ENCODE measurements around the gene PITRM1.
"Not testable (repeated sequence)": the region's sequence is repeated elsewhere in the genome, so short reads cannot be mapped to it uniquely, and the experiment has no call there.

The PITRM1 gene, protein sequence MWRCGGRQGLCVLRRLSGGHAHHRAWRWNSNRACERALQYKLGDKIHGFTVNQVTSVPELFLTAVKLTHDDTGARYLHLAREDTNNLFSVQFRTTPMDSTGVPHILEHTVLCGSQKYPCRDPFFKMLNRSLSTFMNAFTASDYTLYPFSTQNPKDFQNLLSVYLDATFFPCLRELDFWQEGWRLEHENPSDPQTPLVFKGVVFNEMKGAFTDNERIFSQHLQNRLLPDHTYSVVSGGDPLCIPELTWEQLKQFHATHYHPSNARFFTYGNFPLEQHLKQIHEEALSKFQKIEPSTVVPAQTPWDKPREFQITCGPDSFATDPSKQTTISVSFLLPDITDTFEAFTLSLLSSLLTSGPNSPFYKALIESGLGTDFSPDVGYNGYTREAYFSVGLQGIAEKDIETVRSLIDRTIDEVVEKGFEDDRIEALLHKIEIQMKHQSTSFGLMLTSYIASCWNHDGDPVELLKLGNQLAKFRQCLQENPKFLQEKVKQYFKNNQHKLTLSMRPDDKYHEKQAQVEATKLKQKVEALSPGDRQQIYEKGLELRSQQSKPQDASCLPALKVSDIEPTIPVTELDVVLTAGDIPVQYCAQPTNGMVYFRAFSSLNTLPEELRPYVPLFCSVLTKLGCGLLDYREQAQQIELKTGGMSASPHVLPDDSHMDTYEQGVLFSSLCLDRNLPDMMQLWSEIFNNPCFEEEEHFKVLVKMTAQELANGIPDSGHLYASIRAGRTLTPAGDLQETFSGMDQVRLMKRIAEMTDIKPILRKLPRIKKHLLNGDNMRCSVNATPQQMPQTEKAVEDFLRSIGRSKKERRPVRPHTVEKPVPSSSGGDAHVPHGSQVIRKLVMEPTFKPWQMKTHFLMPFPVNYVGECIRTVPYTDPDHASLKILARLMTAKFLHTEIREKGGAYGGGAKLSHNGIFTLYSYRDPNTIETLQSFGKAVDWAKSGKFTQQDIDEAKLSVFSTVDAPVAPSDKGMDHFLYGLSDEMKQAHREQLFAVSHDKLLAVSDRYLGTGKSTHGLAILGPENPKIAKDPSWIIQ

GRCh38 chr10:3172446-3173170 is at the start of gene PITRM1:
PITRM1 (minus strand) TSS chr10:3172782; CDS start chr10:3172772, 10 bp downstream.
- peak; percentile 99 for DNase-seq

DNA sequence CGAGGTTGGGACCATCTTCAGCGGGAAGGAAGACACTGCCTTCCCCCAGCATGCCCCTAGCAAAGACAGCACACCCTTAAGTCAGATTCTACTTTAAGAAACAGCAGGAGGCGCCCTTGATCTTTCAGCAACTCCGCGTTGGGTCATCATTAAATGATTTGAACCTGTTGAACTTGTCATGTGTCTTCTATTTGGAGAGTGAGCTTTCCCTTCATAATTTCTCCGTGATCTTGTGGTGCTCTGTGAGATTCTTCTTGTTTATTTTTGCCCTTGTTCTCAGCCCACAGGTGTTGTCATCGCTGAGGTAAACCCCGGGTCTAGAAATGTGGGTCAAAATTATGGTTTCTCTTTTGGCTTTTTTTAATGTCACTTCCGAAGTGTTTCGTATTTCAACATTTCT is 49.5 kb upstream of the PITRM1 start:
- DNase-seq: no peak

- DNase-seq: not testable (repeated sequence)
Measured at GRCh38 chr10:3221601-3222000, 49.0 kb upstream of the PITRM1 start.

- no peak for DNase-seq
Measured at GRCh38 chr10:3220853-3221252, 48.3 kb upstream of the PITRM1 start.

GRCh38 chr10:3219021-3219628 is 46.5 kb upstream of the PITRM1 start:
- not testable (repeated sequence) for DNase-seq

DNA sequence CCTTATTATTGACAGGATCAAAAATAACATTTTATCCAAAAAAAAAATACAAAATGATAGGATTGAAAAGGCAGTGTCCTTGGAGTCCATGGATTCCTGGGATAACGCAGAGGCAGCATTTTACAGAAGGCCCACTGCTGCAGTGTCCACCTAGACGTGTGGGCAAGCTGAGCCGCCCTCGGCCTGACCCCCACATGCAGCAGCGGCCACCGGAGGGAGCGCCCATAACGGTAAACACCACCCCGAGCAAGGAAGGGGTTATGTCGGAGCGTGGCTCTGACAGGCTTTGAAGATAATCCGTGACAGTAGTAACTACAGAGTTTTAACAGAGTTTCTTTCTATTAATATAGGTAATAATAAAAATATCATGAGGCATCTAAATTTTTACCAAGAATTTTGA is 45.3 kb upstream of the PITRM1 start:
- DNase-seq: no peak

DNA sequence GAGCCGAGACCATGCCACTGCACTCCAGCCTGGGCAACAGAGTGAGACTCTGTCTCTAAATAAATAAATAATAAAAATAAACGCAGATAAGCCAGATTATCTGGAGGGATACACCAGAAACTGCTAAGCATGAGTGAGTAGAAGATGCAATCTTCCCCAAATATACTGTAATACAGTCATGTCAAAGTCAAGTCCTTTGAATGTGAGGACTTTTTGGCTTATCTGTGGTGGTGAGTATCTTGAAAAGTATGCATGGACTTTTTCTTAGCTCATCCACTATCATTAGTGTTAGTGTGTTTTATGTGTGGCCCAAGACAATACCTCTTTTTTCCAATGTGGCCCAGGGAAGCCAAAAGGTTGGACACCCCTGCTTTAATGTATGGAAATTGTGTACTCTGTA is 44.7 kb upstream of the PITRM1 start:
- no peak for DNase-seq

GRCh38 chr10:3215153-3215775 is 42.7 kb upstream of the PITRM1 start:
- DNase-seq: no peak

DNA sequence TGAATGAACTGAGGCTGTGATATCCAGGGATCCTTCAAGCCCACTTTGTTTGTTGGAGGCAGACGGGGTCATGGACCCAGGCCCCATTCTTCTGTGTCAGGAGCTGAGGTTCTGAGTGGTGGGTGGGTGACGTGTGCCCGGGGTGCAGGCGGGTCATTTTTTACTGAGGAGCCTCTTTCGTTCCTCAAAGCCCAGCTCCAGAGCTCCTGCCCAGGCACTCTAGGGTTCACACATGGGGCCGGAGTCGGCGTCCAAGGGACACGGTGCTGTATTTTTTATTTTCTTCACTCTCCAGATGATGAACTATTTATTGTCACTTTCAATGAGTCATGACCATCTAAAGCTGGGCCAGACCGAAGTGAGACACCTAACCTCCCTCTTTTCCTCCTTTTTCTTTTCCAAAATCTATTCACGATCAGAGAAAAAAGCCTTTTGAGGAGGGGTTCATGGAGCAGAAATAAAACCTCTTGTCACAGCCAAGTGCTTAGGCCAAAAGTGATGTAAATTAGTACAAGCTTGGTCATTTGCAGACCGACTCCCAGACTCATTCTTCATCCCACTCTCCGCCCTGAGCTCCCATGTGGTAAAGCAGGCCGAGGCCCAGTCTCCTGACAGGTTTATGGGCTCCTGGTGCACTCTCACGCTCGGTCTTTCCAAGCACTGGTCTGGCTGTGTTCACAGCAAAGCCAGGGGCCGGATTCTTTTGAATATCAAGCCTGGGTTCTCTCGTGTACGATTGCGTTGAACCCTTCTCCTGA is 41.4 kb upstream of the PITRM1 start:
- DNase-seq: no peak

GRCh38 chr10:3213208-3213607 is 40.6 kb upstream of the PITRM1 start:
- DNase-seq: no peak

- no peak for DNase-seq
Measured at GRCh38 chr10:3210251-3210877, 37.8 kb upstream of the PITRM1 start.

GRCh38 chr10:3208481-3209406 is 36.2 kb upstream of the PITRM1 start:
- no peak for DNase-seq

DNA sequence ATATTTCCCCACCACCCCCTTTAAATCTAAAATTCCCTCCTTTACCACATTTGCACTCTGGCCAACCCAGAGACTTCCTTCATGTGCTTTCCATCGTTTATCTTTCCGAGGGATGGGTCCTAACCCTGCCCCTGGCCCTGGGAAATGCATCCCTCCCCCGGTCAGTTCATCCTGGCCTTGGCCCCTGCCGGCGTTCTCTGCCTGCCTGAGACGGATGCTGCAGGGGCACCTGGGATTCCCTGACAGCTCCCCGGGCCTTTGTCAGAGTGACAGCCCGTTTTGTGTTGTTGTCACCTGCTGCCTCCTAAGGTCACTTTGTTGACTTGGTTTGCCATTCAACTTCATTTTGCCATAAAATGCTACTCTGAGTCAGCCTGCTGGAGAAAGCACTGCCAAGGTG is 34.8 kb upstream of the PITRM1 start:
- no peak for DNase-seq

DNA sequence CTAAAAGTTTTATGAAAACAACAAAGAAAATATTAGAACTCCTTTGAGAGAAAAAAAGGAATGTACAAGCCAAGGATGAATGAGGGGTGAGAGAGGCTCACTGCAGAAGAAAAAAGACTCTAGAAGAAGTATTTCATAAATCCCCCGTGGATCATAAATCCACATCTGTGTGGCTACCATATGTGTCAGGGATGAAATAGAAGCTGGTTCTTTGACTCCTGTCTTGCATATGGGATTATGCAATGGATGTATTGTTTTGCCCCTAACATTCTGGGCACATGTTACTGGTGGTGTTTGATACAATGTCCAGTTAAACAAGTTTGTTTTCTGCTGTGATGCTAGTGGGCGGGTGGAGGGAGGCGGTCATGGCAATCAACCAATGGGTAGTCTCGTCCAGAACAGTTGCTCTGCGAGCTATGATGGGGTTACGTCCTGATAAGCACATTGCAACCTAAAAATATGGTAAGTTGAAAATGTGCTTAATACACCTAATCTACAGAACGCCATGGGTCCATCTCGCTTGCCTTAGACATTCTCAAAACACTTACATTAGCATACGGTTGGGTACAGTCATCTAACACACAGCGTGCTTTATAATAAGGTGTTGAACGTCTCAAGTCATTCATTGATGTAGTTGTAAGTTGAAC is 34.1 kb upstream of the PITRM1 start:
- no peak for DNase-seq

DNA sequence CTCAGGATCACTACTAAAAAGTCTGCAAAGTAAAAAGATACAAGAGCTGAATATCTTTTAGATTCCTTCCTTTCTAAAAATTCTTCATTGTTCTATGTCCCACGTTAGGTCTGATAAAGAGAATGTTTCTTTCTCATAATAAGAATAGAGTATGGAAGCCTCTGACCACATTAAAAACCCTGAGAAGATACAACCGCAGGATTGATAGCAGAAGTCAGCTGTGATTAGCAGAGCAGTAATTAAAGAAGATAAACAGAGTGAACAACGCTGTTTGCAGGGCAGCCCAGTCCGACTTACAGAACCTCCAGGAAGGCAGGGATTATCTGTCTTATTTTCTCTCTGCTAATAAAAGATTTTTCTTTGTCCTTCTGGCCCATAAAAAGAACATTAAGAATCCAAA is 31.4 kb upstream of the PITRM1 start:
- no peak for DNase-seq

- DNase-seq: no peak
Measured at GRCh38 chr10:3203016-3203811, 30.6 kb upstream of the PITRM1 start.

DNA sequence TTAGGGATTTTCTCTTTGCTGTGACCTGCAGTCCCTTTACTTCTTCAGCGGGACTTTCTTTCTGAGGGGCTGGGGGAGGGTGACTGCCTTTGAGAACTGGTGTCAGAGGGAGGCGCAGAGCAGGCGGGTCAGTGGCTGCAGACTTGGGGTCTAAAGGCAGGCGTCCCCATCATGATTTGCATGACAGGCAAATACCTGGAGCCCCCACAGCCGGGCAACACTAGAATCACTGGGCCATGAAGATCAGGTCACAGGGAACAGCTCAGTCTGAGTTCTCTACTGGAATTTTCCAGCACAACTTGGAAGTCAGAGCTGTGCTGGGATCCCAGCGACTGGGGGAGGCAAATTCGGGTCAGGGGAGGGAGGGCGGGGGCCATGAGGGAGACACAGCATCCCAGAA is 29.2 kb upstream of the PITRM1 start:
- DNase-seq: no peak

DNA sequence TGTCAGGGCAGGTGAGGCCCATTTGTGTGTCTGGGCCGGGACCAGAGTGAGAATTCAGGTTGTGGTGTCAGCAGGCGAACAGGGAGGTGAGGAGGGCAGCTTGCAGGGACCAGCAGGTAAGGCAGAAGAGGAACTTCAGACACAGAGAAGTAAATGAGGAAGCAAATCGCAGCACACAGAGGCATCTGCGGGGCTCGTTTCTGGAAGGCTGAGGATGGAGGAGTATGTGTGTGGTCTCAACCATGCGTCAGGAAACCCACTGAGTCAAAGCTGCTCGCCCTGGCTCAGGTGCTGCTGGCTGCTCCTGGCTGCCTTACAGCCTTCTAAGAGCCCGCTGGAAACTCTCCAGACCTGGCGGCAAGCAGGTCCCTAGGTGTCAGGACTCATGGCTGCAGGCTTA is 26.9 kb upstream of the PITRM1 start:
- DNase-seq: no peak
